PFSK-1 (cell line): Measurements from ENCODE around the gene JAM2.

Experiments
- POLR2AphosphoS5 ChIP-seq: IDR thresholded peaks from 2 replicates; pipeline ENCODE4 v1.6.1; 2012; ENCODE audit warnings: low read depth, mild to moderate bottlenecking, control low read depth, low read length, moderate library complexity
- SIN3A ChIP-seq: IDR thresholded peaks from 2 replicates; pipeline ENCODE4 v1.6.1; 2012; ENCODE audit warnings: mild to moderate bottlenecking, low read length, moderate library complexity, borderline replicate concordance; ENCODE audit not compliant: insufficient read depth
- TAF1 ChIP-seq: IDR thresholded peaks from 2 replicates; pipeline ENCODE4 v1.6.1; 2012; ENCODE audit warnings: low read length, control low read depth, borderline replicate concordance; ENCODE audit not compliant: insufficient read depth
- TF ChIP-seq, protein P1 (sequence below), 2 experiments: IDR thresholded peaks; 2 replicates each; pipeline versions ENCODE4 v1.6.1 to v1.8.0; 2011 to 2012; ENCODE audit warnings: low read depth in 2 of 2, low read length in 2 of 2, control low read depth in 1 of 2, inconsistent platforms in 1 of 2, mild to moderate bottlenecking in 1 of 2, moderate library complexity in 1 of 2; ENCODE audit not compliant: insufficient read depth in 1 of 2

DNA sequence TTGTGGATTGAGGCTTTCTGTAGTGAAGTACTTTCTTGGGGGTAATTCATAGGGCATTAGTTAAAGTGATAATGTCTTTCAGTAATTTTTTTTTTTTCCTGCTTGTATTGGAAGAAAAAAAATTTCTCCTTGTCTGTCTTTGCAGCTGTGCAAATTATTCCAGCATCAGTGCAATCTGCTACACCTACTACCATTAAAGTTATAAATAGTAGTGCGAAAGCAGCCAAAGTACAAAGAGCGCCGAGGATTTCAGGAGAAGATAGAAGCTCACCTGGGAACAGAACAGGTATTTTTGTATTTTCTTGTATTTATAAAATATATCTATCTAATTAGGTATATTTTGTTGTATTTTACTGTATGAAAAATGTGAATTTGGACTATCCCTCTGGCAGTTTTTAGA is 125.0 kb downstream of the JAM2 start:
- TF ChIP-seq TAF1 (no peak), SIN3A (no peak), POLR2AphosphoS5 (no peak)
- TF ChIP-seq, protein P1, sequence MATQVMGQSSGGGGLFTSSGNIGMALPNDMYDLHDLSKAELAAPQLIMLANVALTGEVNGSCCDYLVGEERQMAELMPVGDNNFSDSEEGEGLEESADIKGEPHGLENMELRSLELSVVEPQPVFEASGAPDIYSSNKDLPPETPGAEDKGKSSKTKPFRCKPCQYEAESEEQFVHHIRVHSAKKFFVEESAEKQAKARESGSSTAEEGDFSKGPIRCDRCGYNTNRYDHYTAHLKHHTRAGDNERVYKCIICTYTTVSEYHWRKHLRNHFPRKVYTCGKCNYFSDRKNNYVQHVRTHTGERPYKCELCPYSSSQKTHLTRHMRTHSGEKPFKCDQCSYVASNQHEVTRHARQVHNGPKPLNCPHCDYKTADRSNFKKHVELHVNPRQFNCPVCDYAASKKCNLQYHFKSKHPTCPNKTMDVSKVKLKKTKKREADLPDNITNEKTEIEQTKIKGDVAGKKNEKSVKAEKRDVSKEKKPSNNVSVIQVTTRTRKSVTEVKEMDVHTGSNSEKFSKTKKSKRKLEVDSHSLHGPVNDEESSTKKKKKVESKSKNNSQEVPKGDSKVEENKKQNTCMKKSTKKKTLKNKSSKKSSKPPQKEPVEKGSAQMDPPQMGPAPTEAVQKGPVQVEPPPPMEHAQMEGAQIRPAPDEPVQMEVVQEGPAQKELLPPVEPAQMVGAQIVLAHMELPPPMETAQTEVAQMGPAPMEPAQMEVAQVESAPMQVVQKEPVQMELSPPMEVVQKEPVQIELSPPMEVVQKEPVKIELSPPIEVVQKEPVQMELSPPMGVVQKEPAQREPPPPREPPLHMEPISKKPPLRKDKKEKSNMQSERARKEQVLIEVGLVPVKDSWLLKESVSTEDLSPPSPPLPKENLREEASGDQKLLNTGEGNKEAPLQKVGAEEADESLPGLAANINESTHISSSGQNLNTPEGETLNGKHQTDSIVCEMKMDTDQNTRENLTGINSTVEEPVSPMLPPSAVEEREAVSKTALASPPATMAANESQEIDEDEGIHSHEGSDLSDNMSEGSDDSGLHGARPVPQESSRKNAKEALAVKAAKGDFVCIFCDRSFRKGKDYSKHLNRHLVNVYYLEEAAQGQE (IDR thresholded peaks at IDR 0.05; ENCODE audit: insufficient read depth in 1 of 2, low read depth in 2 of 2, low read length in 2 of 2), result no peak
